GM21423 (cell line): Measurements from ENCODE around the gene ERBB4.

ENCODE experiments used
- ATAC-seq: cut with Tn5 transposase; IDR thresholded peaks from one replicate; pipeline ENCODE4 v1.9.1; 2021; ENCODE audit warnings: mild to moderate bottlenecking, moderate library complexity; ENCODE audit not compliant: unreplicated experiment

Gene ERBB4

DNA sequence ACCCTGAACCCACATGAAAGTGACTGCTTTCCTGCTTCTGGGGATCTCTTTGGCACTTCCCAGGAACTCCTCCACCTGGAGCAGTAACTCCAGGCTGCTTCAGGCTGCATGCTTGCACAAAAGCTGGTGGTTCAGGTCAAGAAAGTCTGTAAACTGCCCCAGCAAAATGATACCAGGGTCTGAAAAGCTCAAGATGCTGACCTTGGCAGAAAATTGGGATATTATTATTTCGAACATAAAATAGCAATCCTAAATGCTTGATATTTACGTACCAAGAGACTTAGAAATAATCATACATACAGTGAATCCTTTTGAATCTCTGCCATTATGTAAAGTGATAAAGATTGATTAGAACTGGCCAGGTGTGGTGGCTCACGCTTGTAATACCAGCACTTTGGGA is 674.3 kb downstream of the ERBB4 start:
- ATAC-seq: no peak

DNA sequence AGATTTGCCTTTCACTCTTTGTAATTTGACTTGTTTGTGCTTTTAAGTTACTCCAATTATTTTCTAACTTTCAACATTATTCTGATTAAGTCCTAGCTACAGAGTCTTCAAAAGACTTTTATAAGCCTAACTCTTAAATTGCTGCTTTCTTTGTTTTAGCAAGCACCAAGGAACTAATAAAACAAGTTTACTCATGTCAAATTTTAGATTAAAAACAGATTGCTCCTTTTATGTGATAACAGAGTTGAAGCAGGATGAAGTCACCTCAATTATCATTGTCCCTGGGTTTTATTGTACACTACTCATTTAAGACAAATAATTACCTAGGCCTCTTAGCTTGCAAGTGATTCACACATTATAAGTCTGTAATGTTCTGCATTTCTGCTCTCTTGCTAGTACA is 678.4 kb downstream of the ERBB4 start:
- no peak for ATAC-seq

DNA sequence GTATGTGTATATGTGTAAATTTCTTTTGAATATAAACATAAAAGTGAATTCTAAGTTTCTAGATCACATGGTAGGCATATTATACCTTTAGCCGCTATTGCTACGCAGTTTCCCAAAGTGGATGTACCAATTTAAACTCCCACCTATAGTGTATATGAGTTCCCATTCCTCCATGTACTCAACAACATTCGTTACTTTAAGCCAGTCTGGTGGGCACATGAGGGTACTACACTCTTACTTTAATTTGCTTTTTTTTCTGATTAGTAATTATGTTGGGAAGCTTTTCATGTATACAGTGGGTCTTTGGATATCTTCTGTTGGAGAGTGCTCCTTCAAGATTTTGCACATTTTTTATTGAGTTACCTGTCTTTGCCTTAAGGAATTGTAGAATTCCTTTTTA is 683.8 kb downstream of the ERBB4 start:
- ATAC-seq: no peak

DNA sequence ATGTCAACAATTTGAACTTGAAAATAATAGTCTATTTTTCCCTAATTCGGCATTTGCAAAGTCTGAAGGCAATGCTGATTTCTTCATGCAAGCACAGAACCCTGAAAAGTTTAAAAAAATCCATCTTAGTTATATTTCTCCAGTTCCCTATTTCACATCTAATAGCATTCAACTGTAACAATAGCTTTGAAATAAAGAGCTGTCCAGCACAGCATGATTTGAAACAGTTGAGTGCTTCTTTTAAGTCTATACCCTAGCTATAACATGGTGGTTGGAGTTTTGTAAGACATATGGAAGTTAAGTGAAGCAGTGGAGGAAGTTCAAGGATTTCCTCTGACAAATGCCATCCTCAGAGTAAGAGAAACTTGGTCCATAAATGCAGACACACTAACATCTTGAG is 691.9 kb downstream of the ERBB4 start:
- ATAC-seq: no peak

DNA sequence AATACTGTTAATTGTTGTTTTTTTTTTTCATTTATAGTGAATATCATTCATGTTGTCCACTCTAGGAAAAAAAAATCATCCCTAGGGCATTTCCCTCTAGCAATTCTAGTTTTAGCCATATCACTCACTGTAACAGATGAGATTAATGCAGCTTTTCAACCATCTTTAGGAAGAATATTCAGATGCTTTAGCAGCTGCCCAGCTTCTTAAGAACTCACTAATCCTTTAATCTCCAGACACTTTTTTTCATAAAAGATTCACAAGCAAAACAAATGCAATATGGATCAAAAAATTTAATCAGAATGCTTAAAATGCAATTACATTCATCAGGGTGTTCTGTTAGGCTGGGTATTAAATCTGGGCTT is 692.6 kb downstream of the ERBB4 start:
- ATAC-seq: no peak

DNA sequence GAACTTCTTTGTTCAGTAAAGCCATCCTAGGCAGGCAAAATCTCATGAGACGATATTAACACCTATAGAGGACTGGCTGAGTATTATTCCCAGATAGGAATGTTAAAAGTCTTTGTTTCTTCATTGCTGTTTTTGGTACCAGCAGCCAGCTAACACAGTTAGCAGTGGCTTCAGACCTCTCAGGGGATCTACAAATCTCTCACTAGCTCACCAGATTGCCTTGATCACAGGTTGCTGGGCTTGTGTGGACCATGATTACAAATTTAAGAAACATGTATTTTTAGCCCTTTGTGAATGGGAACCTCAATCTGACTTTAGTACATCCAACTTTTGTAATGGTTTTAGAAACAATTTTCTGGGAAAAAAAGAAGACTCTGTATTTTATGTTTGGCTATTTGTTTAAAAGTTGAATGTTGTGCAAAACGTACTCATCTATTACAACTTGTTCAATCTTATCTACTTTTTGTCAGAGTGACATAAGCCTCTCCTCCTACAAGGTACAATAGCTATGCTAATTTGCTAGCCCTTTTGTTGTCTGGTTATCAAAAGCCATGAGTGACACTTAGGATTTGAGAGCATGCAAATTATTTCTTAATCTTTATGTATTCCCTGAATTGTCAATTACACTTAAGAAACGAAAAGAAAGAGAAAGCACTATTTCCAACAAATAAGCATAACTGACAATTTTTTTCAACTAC is 693.1 kb downstream of the ERBB4 start:
- ATAC-seq: no peak

DNA sequence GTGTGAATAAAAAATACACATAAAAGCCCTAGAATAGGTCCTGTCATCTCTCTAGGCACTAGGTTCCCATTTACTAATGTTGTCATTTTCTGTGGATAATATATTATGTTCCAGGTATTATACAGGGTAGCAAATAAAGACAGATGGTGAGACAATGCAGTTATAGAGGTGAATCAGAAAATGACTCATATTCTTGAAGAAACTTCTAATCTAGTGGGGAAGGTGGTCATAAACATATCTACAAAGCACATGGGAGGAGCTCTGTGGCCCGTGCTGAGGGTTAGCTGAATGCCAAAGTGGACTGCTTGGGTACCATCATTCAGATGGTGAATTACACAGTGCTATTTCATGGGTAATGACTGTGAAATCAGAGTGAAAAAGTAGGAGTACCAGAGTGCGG is 700.9 kb downstream of the ERBB4 start:
- no peak for ATAC-seq

DNA sequence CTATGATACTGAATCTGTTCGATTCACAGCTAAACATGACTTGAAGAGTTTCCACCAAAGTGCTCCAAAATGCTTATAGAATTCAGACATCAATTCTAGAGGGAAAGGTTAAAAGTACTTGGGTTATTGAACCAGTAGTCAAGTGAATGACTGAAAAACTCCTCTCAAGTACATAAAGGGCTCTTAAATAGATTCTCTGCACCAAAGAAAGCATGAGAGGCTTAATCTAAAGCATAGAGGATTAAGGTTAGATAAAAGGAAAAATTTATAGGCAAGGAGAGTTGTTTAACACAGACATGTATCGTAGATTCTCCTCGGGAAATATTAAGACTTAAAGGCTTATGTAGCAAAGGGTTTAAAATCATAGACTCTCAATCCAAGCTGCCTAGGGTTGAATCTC is 701.4 kb downstream of the ERBB4 start:
- ATAC-seq: no peak

DNA sequence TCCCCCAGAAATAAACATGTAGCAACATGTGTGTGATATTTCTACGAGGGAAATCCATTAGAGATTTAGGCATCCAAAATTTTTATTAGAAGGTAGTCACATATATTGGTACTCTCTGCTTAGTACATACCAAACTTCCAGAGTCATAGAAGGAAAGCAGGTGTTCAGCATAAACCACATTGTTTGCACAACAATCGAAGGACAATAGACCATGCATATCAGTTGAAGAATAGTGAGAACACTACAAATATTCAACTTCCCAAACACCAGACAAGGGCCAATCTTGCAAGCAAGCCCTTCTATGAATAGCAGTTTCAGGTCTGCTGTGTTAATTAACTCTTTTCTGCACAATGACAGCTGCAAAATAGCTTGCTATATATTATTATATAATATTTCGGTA is 702.2 kb downstream of the ERBB4 start:
- no peak for ATAC-seq

DNA sequence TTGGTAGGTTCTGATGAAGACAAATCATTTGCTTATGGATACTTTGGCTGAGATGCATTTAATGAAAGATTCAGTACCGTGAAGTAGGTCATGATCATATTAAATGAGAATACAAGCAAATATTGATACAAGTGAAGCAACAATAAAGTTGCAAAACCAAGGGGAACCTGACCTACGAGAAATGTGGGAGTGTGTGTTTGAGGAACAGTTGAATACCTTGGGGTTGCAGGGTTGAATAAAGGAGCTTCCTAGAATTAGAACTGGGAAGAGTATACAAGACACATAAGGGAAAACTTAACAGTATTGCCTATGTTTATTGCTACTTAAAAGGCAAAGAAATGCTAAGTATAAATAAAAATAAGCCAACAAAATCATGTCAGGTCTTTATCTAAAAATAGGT is 702.9 kb downstream of the ERBB4 start:
- no peak for ATAC-seq

DNA sequence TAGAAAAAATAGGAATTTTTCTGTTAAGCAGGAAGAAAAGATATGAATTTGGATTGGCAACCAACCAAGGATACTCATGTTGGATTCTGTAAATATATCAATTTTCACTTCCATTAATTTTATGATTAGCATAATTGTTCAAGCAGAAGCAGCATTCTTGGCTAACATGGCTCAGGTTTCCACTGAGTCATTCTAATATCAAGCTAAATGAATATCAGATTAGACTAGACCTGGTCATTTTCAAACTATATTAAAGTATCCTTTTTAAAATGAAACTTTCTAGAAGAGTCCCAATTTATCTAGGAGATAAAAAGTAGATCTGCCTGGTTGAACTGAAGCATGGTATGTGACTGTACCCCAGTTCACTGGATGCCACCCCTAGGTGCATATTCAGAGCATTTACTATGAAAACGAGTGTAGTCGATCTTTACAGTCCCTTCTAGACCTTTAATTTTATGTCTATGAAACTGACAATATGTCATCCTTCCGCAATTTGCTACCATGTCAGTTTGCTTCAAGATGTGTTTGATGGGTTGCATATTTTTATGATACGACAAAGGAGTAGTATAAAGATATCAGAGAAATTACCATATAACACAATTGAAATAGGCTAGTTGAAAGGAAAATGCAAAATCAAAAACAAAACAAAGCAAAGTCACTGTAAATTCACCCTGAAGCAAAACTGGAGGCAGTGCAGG is 704.9 kb downstream of the ERBB4 start:
- no peak for ATAC-seq

DNA sequence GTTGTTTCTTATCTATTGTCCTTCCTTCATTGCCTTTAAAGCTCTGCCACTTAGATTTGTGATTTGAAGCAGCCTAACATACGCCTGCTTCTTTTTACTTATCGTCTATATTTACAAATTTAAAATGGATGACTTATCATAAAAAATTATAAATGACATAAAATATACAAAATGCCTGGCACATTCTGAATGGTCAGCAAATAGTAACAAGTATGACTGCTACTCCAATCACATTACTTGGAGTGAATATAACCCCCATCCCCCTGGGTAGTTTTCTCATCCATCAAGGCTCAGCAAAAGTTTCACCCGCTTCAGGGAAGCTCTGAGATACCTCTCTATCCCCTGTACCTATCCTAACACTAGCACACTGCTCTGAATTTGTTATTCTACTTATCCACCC is 708.9 kb downstream of the ERBB4 start:
- no peak for ATAC-seq

DNA sequence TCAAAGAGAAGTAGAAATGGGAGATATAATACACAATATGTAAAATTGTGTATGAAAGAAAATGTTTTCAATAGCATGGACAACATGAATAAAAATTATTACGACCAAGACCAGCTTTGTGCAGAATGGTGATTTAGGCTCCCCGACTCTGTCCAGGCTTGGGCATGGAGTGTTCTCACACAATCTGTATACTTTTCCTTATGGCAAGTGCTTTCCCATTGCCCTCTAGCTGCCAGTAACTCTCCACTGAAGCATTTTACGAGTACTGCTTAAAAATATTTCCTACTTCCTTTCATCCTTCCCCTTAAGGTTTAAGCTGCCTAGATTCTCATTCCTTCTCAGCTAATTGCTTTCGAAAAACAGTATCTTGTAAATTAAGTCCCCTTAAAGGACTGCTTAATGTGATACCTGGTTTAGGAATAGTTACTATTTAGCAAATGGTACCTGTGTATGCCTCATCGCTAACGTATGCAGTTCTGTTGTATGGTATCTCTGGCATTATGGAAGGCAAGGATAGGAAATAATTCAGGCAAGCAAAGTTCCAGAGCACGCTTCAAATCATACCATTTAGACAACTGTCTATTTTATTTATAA is 714.6 kb downstream of the ERBB4 start:
- no peak for ATAC-seq

DNA sequence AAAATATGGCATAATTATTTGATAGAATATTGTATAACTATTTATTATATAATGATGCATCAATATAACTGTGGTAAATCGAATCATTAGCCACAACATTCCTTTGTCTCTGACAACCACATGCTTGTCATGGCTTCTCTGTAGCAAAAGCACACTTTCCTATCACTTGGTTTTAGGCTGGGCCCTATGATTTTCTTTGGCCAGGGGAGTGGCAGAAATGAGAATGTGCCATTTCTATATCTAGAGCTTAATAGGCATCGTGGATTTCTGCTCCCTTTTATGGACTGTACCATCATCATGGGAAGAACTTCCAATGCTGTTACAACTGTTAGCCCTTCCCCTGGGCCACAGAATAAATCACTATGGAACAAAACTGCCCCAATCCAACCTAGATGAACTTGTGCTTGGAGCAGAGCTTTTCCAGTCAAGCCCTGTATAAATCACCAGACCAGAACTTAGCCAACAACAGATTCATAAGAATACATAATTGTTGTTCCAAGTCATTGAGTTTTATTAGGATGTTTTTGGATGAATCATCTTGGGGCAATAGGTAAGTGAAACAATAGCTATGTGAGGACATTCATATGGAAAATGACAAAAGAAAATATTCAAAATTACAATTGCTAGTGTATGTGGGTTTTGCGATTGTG is 715.8 kb downstream of the ERBB4 start:
- ATAC-seq: no peak

DNA sequence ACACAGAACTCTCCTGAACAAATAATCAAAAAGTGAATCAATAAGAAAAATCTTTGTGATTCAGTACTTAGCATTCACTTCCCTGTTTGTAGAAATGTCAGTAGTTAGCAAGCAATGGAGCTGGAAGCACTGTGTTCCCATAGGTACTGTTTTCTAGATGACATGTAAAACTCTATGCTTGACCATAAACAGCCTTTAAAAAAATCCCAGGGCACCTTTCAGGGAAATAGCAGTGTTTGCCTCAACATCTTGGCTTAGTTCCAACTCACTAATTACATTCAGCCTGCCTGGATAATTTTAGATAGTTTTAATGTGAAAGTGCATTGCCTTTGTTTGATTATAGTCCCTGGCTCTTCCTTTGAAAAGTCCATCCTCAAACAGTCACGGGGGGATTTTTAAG is 721.8 kb downstream of the ERBB4 start:
- ATAC-seq: no peak

DNA sequence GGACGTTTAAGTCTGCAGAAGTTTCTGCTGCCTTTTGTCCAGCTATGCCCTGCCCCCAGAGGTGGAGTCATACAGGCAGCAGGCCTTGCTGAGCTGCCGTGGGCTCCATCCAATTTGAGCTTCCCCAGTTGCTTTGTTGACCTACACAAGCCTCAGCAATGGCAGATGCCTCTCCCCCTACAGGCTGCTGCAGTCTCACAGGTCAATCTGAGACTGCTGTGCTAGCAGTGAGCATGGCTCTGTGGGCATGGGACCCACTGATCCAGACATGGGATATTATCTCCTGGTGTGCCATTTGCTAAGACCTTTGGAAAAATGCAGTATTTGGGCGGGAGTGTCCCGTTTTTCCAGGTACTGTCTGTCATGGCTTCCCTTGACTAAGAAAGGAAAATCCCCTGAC is 726.0 kb downstream of the ERBB4 start:
- no peak for ATAC-seq

DNA sequence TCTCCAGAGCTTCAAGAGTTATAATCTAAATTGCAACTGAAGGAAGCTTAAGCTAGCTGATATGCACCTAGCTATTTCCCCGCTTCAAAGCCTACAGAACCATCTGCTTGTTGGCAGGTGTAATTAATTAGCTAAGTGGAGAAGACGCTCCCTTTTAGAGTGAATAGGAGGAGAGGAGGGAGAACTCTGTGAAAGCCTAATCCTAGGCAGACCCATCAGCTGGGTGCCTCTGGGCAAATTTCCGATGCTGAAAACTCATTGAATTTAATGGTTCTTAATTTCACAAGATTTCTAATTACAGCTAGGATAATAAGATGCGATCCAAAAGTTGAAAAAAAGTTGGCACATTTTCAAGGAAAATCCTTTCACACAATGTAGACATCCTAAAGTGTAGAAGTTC is 735.9 kb downstream of the ERBB4 start:
- ATAC-seq: no peak

DNA sequence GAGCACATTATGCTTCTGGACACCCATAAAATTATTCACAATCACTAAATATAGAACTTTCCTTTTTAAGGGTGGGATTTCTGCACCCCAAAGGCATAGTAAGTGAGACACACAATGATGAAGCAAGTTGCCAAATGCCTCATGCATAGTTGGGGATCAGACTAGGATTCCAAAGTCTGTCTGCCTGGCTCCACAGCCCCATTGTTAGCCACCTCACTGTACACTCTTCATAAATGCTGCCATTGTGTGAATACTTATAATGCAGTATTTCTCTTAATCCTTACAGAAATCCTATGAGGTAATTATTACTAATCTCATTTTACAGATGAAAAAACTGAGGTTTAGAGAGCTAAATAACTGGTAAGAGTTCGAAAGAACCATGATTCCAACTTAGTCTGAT is 738.6 kb downstream of the ERBB4 start:
- ATAC-seq: no peak

DNA sequence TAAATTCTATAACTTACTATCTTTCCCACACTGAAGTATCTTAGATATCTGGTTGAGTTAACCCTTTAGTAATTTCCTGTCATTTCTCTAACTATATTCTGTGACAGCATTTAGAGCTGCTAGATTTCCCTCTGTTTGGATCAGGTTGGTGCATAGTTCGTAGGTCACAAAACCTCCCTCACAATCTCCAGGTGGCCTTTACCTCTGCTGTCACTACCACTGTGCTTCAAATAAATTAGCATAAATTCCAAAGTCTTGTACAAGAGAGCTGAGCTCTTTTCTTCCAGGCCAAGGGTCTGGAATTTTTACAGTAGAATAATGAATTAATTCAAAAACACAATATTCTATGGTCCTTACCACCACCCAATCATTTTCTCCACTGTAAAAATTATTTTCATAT is 739.7 kb downstream of the ERBB4 start:
- ATAC-seq: no peak

DNA sequence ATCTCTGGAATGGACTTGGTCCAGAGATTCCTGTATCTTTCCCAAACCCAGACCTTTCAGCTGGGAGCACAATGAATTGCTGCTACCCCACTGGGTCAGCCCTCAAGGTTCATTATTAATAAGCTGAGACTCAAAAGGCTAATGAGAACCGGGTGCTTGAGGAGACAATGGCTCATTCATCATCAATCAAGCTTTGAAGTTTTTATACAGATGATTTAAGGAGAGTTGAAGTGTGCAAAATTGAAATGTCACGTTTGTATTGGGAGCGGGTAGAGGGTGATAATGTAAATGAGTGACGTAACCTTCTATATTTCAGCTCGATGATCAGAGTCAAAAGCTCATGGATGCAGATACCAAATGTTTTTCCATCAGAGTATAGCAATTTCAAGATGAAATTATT is 744.9 kb downstream of the ERBB4 start:
- ATAC-seq: no peak

DNA sequence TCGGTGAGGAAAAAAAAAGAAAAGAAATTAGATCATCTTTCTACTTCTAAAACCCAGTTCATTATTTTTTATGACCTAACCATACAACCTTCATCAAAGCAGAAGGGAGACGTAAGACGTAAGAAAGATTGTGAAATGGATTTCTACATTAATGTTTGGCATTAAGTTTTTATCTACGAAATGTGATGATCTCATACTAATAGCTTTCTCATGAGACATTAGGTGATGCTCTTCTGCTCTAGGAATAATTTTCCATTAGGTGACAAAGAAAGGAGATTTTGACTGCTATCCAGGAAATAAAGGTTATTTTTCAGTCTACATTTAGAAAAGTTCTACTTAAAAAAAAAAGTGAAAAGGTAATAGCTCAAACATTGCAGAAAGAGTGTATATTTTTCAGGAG is 748.6 kb downstream of the ERBB4 start:
- ATAC-seq: no peak

DNA sequence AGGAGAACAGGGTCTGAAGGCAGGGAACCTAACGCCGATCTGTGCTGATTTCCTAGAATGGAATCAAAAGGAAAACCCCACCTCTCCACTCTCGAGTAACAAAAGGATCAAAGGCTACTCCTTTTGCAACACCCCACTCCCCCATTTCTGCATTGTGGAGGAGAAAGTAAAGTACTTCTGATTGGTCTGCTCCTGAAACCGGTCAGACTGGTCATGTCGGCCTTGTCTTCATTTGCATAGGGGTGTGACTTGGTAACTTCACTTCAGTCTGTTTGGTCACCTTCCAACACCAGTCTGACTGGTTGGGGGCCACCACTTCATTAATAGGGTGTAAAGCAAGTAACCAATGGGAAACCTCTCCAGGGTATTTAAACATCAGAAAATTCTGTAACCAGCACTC is 771.9 kb downstream of the ERBB4 start:
- no peak for ATAC-seq
